ENCODE measurements around the gene EFS.

DNA sequence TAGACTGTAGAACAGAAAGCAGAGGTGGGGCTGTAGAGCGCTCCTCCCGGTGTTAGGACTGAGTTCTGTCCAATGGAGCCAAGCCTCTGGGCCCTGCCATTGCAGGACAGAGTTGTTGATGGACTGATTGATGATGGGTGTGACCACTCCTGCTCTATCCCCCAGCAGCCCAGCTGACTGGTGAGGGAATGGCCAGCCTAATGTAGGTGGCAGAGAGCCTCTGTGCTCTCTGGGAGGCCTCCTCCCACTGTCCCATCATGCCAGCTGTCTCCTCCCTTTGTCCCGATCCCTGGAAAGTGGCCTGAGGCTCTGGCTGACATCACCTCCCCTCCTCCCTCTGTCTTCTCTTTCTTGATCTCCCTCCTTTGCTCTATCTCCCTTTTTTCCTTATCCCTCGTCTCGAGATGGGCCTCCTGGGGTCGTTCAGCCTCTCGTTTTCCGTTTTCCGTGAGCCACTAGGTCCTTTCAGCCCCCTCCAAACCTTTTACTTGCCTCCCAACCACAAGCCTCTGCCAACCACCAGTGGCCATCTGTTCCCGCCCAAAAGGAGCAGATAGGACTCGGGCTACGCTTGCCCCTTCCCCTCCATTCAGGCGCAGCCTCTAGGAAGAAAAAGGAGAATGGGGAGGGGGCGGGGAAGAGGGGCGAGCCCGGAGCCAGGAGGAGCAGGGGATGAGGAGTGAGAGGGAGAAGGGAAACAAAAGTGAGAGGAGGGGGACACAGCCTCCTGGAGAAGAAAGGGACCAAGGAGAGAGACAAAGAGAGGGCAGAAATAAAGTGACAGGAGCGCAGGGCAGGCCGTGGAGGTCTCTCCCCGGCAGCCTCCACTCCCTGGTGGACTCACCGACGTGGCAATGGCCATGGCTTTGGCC is 572 bp downstream of the EFS start:
- TF ChIP-seq, protein P1, sequence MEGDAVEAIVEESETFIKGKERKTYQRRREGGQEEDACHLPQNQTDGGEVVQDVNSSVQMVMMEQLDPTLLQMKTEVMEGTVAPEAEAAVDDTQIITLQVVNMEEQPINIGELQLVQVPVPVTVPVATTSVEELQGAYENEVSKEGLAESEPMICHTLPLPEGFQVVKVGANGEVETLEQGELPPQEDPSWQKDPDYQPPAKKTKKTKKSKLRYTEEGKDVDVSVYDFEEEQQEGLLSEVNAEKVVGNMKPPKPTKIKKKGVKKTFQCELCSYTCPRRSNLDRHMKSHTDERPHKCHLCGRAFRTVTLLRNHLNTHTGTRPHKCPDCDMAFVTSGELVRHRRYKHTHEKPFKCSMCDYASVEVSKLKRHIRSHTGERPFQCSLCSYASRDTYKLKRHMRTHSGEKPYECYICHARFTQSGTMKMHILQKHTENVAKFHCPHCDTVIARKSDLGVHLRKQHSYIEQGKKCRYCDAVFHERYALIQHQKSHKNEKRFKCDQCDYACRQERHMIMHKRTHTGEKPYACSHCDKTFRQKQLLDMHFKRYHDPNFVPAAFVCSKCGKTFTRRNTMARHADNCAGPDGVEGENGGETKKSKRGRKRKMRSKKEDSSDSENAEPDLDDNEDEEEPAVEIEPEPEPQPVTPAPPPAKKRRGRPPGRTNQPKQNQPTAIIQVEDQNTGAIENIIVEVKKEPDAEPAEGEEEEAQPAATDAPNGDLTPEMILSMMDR (IDR thresholded peaks at IDR 0.05), result no peak
- TF ChIP-seq POLR2A (IDR thresholded peaks at IDR 0.05), result no peak
